Gastroesophageal sphincter (tissue), 4 donors: Measurements from ENCODE around the gene HOXC6. TPM values are rescaled to one million over a fixed set of nuclear protein-coding genes. Genes with fewer than 3 reads are reported as not detected.
A peak's percentile ranks its signal among the peaks of the same experiment; 100 is the strongest.

Source experiments
- ATAC-seq: fragments of 150-250 bp; one replicate; pipeline ENCODE4 v1.9.1; 2016; ENCODE audit warnings: mild to moderate bottlenecking, moderate library complexity
- H3K27ac ChIP-seq, 4 donors: fragments of 200-600 bp; sonication (generic) in 3 of 4; 1 replicate in 3 of 4; 2 replicates in 1 of 4; pipeline ENCODE4 v1.5.1; 2016 to 2019
- H3K27me3 ChIP-seq: fragments of 200-600 bp; sonication (generic); one replicate; pipeline ENCODE4 v1.5.1; 2019
- H3K36me3 ChIP-seq, 2 donors: fragments of 200-600 bp; sonication (generic); one replicate each; pipeline ENCODE4 v1.5.1; 2019; ENCODE audit warnings: control low read depth in 1 of 2
- H3K4me1 ChIP-seq, 3 donors: fragments of 200-600 bp; sonication (generic); 1 replicate in 2 of 3; 2 replicates in 1 of 3; pipeline ENCODE4 v1.5.1; 2016 to 2019; ENCODE audit warnings: control low read depth in 2 of 3
- H3K4me3 ChIP-seq, 2 donors: fragments of 200-600 bp; sonication (generic); one replicate each; pipeline ENCODE4 v1.5.1; 2019; ENCODE audit warnings: mild to moderate bottlenecking in 1 of 2, moderate library complexity in 1 of 2
- H3K9me3 ChIP-seq, 3 donors: fragments of 200-600 bp; sonication (generic); one replicate each; pipeline ENCODE4 v1.5.1; 2017 to 2019; ENCODE audit warnings: control low read depth in 2 of 3
- CTCF ChIP-seq, 4 experiments: fragments of 200-600 bp in 2 of 4; fragments of 450-650 bp in 2 of 4; sonication (generic) in 1 of 4; IDR thresholded peaks; one replicate each; pipeline ENCODE4 v1.5.1; 2017 to 2019; ENCODE audit warnings: antibody characterized with exemption in 4 of 4, mild to moderate bottlenecking in 2 of 4, moderate library complexity in 2 of 4
- EP300 ChIP-seq: sonication (generic); formaldehyde crosslinking; IDR thresholded peaks from one replicate; pipeline ENCODE4 v1.6.1; 2017; ENCODE audit warnings: antibody characterized with exemption, mild to moderate bottlenecking
- POLR2A ChIP-seq, 2 donors: fragments of 450-650 bp; IDR thresholded peaks; one replicate each; pipeline ENCODE4 v1.6.1; 2017; ENCODE audit warnings: antibody characterized with exemption in 2 of 2, mild to moderate bottlenecking in 2 of 2, moderate library complexity in 1 of 2
- POLR2AphosphoS5 ChIP-seq: sonication (generic); formaldehyde crosslinking; IDR thresholded peaks from one replicate; pipeline ENCODE4 v1.6.1; 2017; ENCODE audit warnings: antibody characterized with exemption
- WGBS, 2 donors: methylation state at CpG; one replicate each; pipeline ENCODE4 v1.1.5; 2018; ENCODE audit warnings: low coverage in 1 of 2; 5-methylcytosine and 5-hydroxymethylcytosine counted together
- total RNA-seq, 4 donors: library from RNA; depleted of rRNA; stranded (reverse); fragments of >200 nt; gene quantifications; one replicate each; pipeline ENCODE4 v1.1.0, GENCODE V29; 2016

The HOXC6 gene
- under 1 TPM in 1 of 4 donors, not detected in 3; 0.50 TPM for total RNA-seq

GRCh38 chr12:54028314-54029201 lies at the start of gene HOXC6:
Gene HOXC6 (plus strand): TSS chr12:54028440. CDS start chr12:54028522, 82 bp downstream.
- no peak for ATAC-seq
- H3K9me3 ChIP-seq: peaks cover 0 to 4% (median 0%) of the 10 kb centered on the region in 3 donors
- H3K36me3 ChIP-seq: no peaks in the 10 kb centered on the region
- WGBS, 2 donors: 6 to 9% methylated on average over 19 to 26 of the region's 36 CpGs
- TF ChIP-seq EP300 (no peak), POLR2AphosphoS5 (no peak), CTCF (IDR thresholded peaks at IDR 0.05) (no peak), POLR2A (IDR thresholded peaks at IDR 0.05) (no peak)
- H3K4me1 ChIP-seq: peaks cover 0 to 34% (median 0%) of the 10 kb centered on the region in 3 donors
- H3K4me3 ChIP-seq: peak within 1 kb of the TSS in 1 of 2 donors; percentile 37
- H3K27ac ChIP-seq: no peak within 1 kb of the TSS
- peaks cover 99% of the 10 kb centered on the region for H3K27me3 ChIP-seq

- Histone ChIP-seq H3K36me3 (no peaks in the 10 kb centered on the region), H3K4me3 (no peak overlapping the region), H3K9me3 (no peaks in the 10 kb centered on the region), H3K27ac (no peak overlapping the region), H3K27me3 (peaks cover 100% of the 10 kb centered on the region), H3K4me1 (peaks cover 0 to 21% (median 9%) of the 10 kb centered on the region in 3 donors)
- ATAC-seq: no peak
- 11 to 13% methylated on average over 8 to 15 of the region's 15 CpGs for WGBS, 2 donors
- TF ChIP-seq POLR2AphosphoS5 (no peak), POLR2A (IDR thresholded peaks at IDR 0.05) (no peak), CTCF (IDR thresholded peaks at IDR 0.05) (no peak), EP300 (no peak)
Observed at GRCh38 chr12:53978477-53979356, 49.5 kb upstream of the HOXC6 start.

GRCh38 chr12:53980104-53980801 lies 48.0 kb upstream of the HOXC6 start:
- H3K27ac ChIP-seq: no peak overlapping the region

More at GRCh38 chr12:53980104-53980801, 48.0 kb upstream of the HOXC6 start:
- peaks cover 100% of the 10 kb centered on the region for H3K27me3 ChIP-seq
- H3K4me1 ChIP-seq: peaks cover 0 to 19% (median 4%) of the 10 kb centered on the region in 3 donors
- no peak overlapping the region for H3K4me3 ChIP-seq
- TF ChIP-seq POLR2AphosphoS5: no peak
- no peak for TF ChIP-seq EP300
- TF ChIP-seq CTCF (IDR thresholded peaks at IDR 0.05): no peak
- TF ChIP-seq POLR2A (IDR thresholded peaks at IDR 0.05): no peak
- no peaks in the 10 kb centered on the region for H3K36me3 ChIP-seq
- no peak for ATAC-seq
- H3K9me3 ChIP-seq: no peaks in the 10 kb centered on the region
- WGBS, 2 donors: 26% methylated on average over 6 of the region's 7 CpGs; no CpG with 5 or more reads in 1 of the 2 donors
